MM.1S (cell line): ENCODE data around the gene ETNK1.
A peak's percentile ranks its signal among the peaks of the same experiment; 100 is the strongest.

Experiments
- DNase-seq: peaks from one replicate; pipeline ENCODE4 v3.0.0-alpha.2; 2015
- H2AFZ ChIP-seq: fragments of 300-600 bp; sonication (generic); 2 replicates; pipeline ENCODE4 v1.6.0; 2016; ENCODE audit warnings: antibody characterized with exemption, low read length
- H3F3A ChIP-seq: fragments of 300-600 bp; sonication (generic); 2 replicates; pipeline ENCODE4 v1.6.1; 2016; ENCODE audit warnings: mild to moderate bottlenecking, antibody characterized with exemption, low read length, moderate library complexity, mixed read lengths; ENCODE audit not compliant: insufficient read depth
- H3K27ac ChIP-seq: fragments of 300-600 bp; sonication (generic); 2 replicates; pipeline ENCODE4 v1.5.1; 2016; ENCODE audit warnings: mild to moderate bottlenecking, low read length
- H3K27me3 ChIP-seq: fragments of 300-600 bp; sonication (generic); replicated peaks from 2 replicates; pipeline ENCODE4 v1.6.0; 2016; ENCODE audit warnings: low read length; ENCODE audit not compliant: insufficient read depth
- H3K36me3 ChIP-seq: fragments of 300-600 bp; sonication (generic); replicated peaks from 2 replicates; pipeline ENCODE4 v1.6.1; 2016; ENCODE audit warnings: mild to moderate bottlenecking, low read length, mixed read lengths; ENCODE audit not compliant: insufficient read depth
- H3K4me1 ChIP-seq: fragments of 300-600 bp; sonication (generic); 2 replicates; pipeline ENCODE4 v1.6.1; 2016; ENCODE audit warnings: low read length, mixed read lengths
- H3K4me2 ChIP-seq: fragments of 300-600 bp; sonication (generic); 2 replicates; pipeline ENCODE4 v1.6.0; 2016; ENCODE audit warnings: low read depth, low read length
- H3K4me3 ChIP-seq: fragments of 300-600 bp; sonication (generic); 2 replicates; pipeline ENCODE4 v1.5.1; 2016; ENCODE audit warnings: low read length, mixed read lengths
- H3K79me2 ChIP-seq: fragments of 300-600 bp; sonication (generic); 2 replicates; pipeline ENCODE4 v1.6.1; 2016; ENCODE audit warnings: mixed run types, low read length, mixed read lengths
- H3K9ac ChIP-seq: fragments of 300-600 bp; sonication (generic); 2 replicates; pipeline ENCODE4 v1.6.1; 2016; ENCODE audit warnings: low read length, mixed read lengths
- H3K9me2 ChIP-seq: fragments of 300-600 bp; sonication (generic); replicated peaks from 2 replicates; pipeline ENCODE4 v1.6.1; 2016; ENCODE audit warnings: mild to moderate bottlenecking, low read length, mixed read lengths; ENCODE audit not compliant: insufficient read depth
- H3K9me3 ChIP-seq: fragments of 300-600 bp; sonication (generic); replicated peaks from 2 replicates; pipeline ENCODE4 v1.6.1; 2016; ENCODE audit warnings: mild to moderate bottlenecking, low read length, mixed read lengths; ENCODE audit not compliant: insufficient read depth
- H4K20me1 ChIP-seq: fragments of 300-600 bp; sonication (generic); 2 replicates; pipeline ENCODE4 v1.6.1; 2016; ENCODE audit warnings: mild to moderate bottlenecking, low read length, moderate library complexity, mixed read lengths; ENCODE audit not compliant: insufficient read depth
- EZH2 ChIP-seq: fragments of 300-600 bp; sonication (generic); optimal IDR thresholded peaks from 2 replicates; pipeline ENCODE3; 2017; ENCODE audit warnings: low read depth, mild to moderate bottlenecking, antibody characterized with exemption, low read length, mixed read lengths
- EZH2phosphoT487 ChIP-seq: fragments of 300-600 bp; sonication (generic); IDR thresholded peaks from 2 replicates; pipeline ENCODE4 v1.6.1; 2018; ENCODE audit warnings: antibody characterized with exemption, low read length
- TF ChIP-seq, protein P1 (sequence below): fragments of 300-600 bp; sonication (generic); IDR thresholded peaks from 2 replicates; pipeline ENCODE4 v1.5.1; 2016; ENCODE audit warnings: antibody characterized with exemption, low read length, mixed read lengths

The ETNK1 gene

GRCh38 chr12:22683131-22683530, 58.2 kb downstream of the ETNK1 start:
- Histone ChIP-seq H3K9me3 (no peaks in the 10 kb centered on the region), H3K9me2 (no peaks in the 10 kb centered on the region), H3K27ac (no peak overlapping the region), H3K9ac (no peak overlapping the region), H3K4me1 (peaks cover 34% of the 10 kb centered on the region), H4K20me1 (no peaks in the 10 kb centered on the region), H2AFZ (no peak overlapping the region), H3K27me3 (no peaks in the 10 kb centered on the region), H3K4me2 (no peak overlapping the region), H3K36me3 (no peaks in the 10 kb centered on the region), H3F3A (peaks cover 28% of the 10 kb centered on the region), H3K4me3 (no peak overlapping the region), H3K79me2 (peaks cover 12% of the 10 kb centered on the region; the same call in 1 of the 2 replicates)
- no peak for DNase-seq
- TF ChIP-seq, protein P1, sequence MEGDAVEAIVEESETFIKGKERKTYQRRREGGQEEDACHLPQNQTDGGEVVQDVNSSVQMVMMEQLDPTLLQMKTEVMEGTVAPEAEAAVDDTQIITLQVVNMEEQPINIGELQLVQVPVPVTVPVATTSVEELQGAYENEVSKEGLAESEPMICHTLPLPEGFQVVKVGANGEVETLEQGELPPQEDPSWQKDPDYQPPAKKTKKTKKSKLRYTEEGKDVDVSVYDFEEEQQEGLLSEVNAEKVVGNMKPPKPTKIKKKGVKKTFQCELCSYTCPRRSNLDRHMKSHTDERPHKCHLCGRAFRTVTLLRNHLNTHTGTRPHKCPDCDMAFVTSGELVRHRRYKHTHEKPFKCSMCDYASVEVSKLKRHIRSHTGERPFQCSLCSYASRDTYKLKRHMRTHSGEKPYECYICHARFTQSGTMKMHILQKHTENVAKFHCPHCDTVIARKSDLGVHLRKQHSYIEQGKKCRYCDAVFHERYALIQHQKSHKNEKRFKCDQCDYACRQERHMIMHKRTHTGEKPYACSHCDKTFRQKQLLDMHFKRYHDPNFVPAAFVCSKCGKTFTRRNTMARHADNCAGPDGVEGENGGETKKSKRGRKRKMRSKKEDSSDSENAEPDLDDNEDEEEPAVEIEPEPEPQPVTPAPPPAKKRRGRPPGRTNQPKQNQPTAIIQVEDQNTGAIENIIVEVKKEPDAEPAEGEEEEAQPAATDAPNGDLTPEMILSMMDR, result no peak
- TF ChIP-seq EZH2 (no peak), EZH2phosphoT487 (no peak)

DNA sequence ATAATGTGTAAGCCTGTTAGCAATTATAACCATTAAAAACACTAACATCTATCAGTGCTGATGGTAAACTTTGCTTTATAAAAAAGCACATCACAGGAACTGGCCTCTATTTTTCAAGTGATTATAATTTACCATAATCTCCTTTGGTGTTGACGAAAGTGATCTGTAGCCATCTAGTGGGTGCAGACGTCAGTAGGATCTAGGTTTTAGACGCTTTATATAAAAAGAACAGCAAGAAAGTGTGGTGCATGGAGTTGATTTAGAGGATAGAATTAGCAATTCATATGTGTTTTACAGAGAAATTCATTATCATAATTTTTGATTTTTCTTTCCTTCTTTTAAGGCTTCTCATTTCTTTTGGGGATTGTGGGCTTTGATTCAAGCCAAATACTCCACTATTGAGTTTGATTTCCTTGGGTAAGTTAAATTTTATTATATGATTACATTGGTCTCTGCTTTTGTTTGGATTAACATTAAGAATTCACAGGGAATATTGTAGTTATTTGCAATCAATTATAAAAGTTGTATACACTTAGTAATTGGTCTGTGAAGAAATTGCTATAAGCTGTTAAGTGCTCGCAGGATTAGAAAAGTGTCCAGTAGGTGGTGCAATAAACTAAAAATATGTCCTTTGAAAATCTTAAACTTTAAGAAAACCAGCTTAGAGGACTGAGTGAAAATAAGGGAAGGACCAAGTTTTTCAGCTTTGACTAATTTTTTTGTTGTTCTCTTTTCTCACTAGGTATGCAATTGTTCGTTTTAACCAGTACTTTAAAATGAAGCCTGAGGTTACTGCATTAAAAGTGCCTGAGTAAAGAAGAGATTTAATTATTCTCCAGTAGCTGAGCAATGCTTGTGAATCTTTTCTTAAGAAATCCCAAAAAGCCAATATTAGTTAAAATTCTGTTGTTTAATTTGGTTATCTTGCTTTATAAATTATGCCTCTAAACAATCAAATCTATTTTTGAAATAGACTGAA, 59.5 kb downstream of the ETNK1 start:
- Histone ChIP-seq H3K9me2 (no peaks in the 10 kb centered on the region), H3K27ac (peak overlapping the region; percentile 16; the same call in 1 of the 2 replicates), H3K4me3 (no peak overlapping the region), H3K9ac (no peak overlapping the region), H3K79me2 (0 out of 2 replicates have a peak, but pooled peaks cover 11% of the 10 kb centered on the region), H3K4me1 (peaks cover 44% of the 10 kb centered on the region), H3K4me2 (0 out of 2 replicates have a peak overlapping the region, but pooled peaks have one; percentile 24), H3F3A (peaks cover 28% of the 10 kb centered on the region), H3K27me3 (no peaks in the 10 kb centered on the region), H4K20me1 (no peaks in the 10 kb centered on the region), H2AFZ (no peak overlapping the region), H3K36me3 (no peaks in the 10 kb centered on the region; the same call in 1 of the 2 replicates), H3K9me3 (no peaks in the 10 kb centered on the region)
- DNase-seq, result peak; percentile 83
- TF ChIP-seq EZH2 (no peak), EZH2phosphoT487 (no peak)
- TF ChIP-seq, protein P1, result peak; percentile 70

GRCh38 chr12:22686193-22686592, 61.2 kb downstream of the ETNK1 start:
- no peaks in the 10 kb centered on the region for H4K20me1 ChIP-seq
- H3K27me3 ChIP-seq, result no peaks in the 10 kb centered on the region
- no peak overlapping the region for H3K4me3 ChIP-seq
- H3K9me3 ChIP-seq, result no peaks in the 10 kb centered on the region
- peaks cover 28% of the 10 kb centered on the region for H3F3A ChIP-seq
- no peaks in the 10 kb centered on the region for H3K9me2 ChIP-seq
- H3K9ac ChIP-seq, result peak overlapping the region; percentile 5; the same call in 1 of the 2 replicates
- no peaks in the 10 kb centered on the region; the same call in 1 of the 2 replicates for H3K36me3 ChIP-seq
- H3K4me1 ChIP-seq, result peaks cover 62% of the 10 kb centered on the region
- no peak for DNase-seq
- H2AFZ ChIP-seq, result no peak overlapping the region
- 0 out of 2 replicates have a peak, but pooled peaks cover 7% of the 10 kb centered on the region for H3K79me2 ChIP-seq
- peak overlapping the region; percentile 24 for H3K4me2 ChIP-seq
- TF ChIP-seq, protein P1, result no peak
- TF ChIP-seq EZH2, result no peak
- no peak for TF ChIP-seq EZH2phosphoT487
- H3K27ac ChIP-seq, result peak overlapping the region; percentile 96; the same call in 1 of the 2 replicates
